ENCODE data around the gene MAD1L1. TPM values are rescaled to one million over a fixed set of nuclear protein-coding genes. Genes with fewer than 3 reads are reported as not detected.

The MAD1L1 gene
- total and polyA plus RNA-seq, 2 of the 8 experiments (the other 6 are each of a cell fraction or from before 2014, with no cell fraction given) = 40.4 to 44.6 TPM

DNA sequence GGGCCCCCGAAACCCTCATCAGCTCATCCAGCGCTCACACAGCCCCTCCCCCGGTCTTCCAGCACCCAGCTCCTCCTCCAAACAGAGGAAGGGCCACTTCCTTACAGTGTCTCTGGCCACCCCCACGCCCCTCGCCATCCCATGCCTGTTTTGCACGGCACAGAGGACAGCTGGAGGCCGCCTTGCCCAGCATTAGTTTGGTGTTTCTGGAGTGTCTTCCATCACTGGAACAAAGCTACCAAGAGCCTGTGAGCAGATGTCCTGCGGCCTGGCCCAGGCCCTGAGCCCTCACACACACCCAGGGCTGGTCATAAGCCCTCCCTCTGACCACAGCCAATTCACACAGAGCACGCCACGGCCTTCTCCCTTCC lies 82.3 kb downstream of the MAD1L1 start (continued):
- TF ChIP-seq EZH2 (IDR thresholded peaks at IDR 0.05; ENCODE audit: low read depth, low read length, severe bottlenecking) = no peak
- TF ChIP-seq NANOG (IDR thresholded peaks at IDR 0.05; ENCODE audit: insufficient read depth, low read depth, low read length, poor library complexity, severe bottlenecking) = no peak
